ENCODE measurements around the gene DEFB115.
"Not testable (repeated sequence)": the region's sequence is repeated elsewhere in the genome, so short reads cannot be mapped to it uniquely, and the experiment has no call there.

DEFB115 gene

GRCh38 chr20:31278178-31278577 lies 20.7 kb downstream of the DEFB115 start:
- DNase-seq (ENCODE audit: low read depth), result no peak
- H3K4me3 ChIP-seq (ENCODE audit: low read length), result no peak overlapping the region
- TF ChIP-seq CTCF (conservative IDR thresholded peaks at IDR 0.05; ENCODE audit: low read depth, low read length), result no peak

DNA sequence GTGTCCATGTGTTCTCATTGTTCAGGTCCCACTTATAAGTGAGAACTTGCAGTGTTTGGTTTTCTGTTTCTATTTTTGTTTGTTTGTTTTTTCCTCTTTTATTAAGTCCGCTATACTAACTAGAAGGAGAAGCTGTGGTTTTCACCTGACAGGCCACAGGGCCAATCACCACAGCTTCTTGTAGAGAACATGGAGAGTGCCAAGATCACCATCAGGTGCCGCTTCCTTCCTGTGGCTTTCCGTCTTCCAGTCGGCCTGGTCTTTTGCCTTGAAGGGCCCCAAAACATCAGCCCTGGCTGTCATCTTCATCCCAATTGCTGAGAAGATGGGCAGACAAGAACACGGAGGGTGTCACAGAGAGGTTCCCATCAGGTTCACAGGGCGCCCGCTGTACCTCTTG lies 27.5 kb downstream of the DEFB115 start:
- H3K4me3 ChIP-seq (ENCODE audit: low read length); DNase-seq (ENCODE audit: low read depth): not testable (repeated sequence)

GRCh38 chr20:31308535-31309162 lies 51.2 kb downstream of the DEFB115 start, which contains the start of gene DEFB116:
DEFB116 (minus strand) TSS chr20:31308585; CDS start chr20:31308585, 0 bp downstream.
- DNase-seq (ENCODE audit: low read depth), result no peak
- no peak for TF ChIP-seq CTCF (conservative IDR thresholded peaks at IDR 0.05; ENCODE audit: low read depth, low read length)
- H3K4me3 ChIP-seq (ENCODE audit: low read length), result no peak within 1 kb of the TSS
